Activated naive CD8-positive, alpha-beta T cell treated with anti-CD3 and anti-CD28 coated beads, Interleukin-2, amount 50 U/mL, for 24 hours (primary cell): ENCODE measurements around the gene ZNF687.
A peak's percentile ranks its signal among the peaks of the same experiment; 100 is the strongest.

Experiments
- ATAC-seq: fragments of 150-1000 bp; cut with Tn5 transposase; one replicate; pipeline ENCODE4 v1.10.0; 2021
- DNase-seq: peaks from one replicate; pipeline ENCODE4 v3.0.0; 2021
- H3K27ac Mint-ChIP-seq: one replicate; pipeline ENCODE4 v1.8.0; 2021; ENCODE audit warnings: mild to moderate bottlenecking, mixed read lengths
- H3K27me3 Mint-ChIP-seq: one replicate; pipeline ENCODE4 v1.8.0; 2021; ENCODE audit warnings: mixed read lengths
- H3K36me3 Mint-ChIP-seq: one replicate; pipeline ENCODE4 v1.8.0; 2021; ENCODE audit warnings: low read depth, mixed read lengths
- H3K4me1 Mint-ChIP-seq: one replicate; pipeline ENCODE4 v1.8.0; 2021; ENCODE audit warnings: mixed read lengths
- H3K4me3 Mint-ChIP-seq: one replicate; pipeline ENCODE4 v1.8.0; 2021; ENCODE audit warnings: mild to moderate bottlenecking, moderate library complexity, mixed read lengths
- H3K9me3 Mint-ChIP-seq: one replicate; pipeline ENCODE4 v1.8.0; 2021; ENCODE audit warnings: mixed read lengths

ZNF687 gene

DNA sequence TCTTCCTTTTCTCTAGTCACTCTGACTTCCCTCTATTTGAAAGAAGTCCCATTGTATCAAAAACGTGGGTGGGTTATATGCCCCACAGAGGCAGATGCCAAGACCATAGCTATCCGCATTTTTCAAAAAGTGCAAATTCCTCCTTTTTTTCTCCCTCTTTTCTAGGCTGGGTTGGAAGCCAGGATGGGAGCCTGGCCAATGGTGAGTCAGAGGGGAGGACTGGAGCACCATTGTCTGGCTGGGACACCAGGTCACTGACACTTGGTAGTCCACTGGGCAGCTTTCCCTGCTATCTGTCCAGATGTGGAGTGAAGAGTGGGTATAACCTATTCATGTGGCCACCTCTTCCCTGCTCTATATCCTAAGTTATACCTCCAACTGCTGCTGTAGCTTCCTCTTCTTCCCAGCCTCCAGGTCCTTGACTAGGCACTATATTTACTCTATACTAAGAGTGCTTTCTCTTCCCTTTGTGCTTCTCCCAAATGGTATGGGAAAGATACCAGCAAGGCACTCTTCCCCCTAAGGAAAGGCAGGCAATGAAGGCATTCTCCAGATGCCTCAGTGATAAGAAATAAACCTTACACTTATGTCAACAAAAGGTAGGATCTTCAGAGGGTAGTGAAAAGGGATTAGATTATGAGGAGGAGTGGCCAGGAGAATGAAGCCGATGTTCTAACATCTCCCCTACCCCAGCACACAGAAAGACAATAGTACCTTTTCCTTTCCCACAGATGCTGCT is 32.2 kb downstream of the ZNF687 start:
- ATAC-seq, result no peak
- peaks cover 33% of the 10 kb centered on the region for H3K36me3 Mint-ChIP-seq
- H3K9me3 Mint-ChIP-seq, result no peaks in the 10 kb centered on the region
- no peak overlapping the region for H3K27ac Mint-ChIP-seq
- H3K4me3 Mint-ChIP-seq, result no peak overlapping the region
- DNase-seq, result no peak
- H3K27me3 Mint-ChIP-seq, result no peaks in the 10 kb centered on the region
- peaks cover 32% of the 10 kb centered on the region for H3K4me1 Mint-ChIP-seq

DNA sequence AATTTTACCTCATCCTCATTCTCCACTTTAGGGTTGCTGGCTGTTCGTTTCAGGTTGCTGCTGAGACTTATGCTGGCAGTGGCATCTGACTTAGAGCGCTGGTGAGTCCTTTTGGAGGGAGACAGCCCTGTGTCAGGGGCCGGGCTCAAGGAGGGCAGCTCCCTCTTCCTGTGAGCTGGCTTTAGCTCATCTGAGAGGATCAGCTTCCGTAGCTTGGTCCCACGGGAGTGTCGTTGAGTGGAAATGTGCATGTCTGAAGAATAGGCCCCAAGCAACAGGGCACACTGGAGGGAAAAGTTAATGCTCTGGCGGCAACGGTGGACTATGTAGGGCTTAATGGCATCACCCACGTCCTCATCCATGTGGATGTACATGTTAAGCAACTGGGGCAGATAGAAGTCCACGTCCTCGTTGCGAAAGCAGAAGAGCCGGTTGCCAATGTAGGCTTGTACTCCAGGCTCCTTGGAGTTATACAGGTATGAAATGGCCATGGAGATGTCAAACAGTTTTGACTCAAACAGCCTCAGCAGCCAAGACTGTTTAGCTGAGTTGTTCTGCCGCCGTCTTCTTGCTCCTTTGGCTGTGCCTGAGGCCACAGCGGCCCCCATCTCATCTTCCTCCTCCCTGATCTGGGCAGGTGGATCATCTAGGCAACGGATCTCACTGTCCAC is 33.6 kb downstream of the ZNF687 start:
- ATAC-seq, result no peak
- Mint-ChIP-seq H3K27me3 (no peaks in the 10 kb centered on the region), H3K4me1 (peaks cover 33% of the 10 kb centered on the region), H3K4me3 (no peak overlapping the region), H3K36me3 (peaks cover 38% of the 10 kb centered on the region), H3K9me3 (no peaks in the 10 kb centered on the region), H3K27ac (no peak overlapping the region)
- no peak for DNase-seq

DNA sequence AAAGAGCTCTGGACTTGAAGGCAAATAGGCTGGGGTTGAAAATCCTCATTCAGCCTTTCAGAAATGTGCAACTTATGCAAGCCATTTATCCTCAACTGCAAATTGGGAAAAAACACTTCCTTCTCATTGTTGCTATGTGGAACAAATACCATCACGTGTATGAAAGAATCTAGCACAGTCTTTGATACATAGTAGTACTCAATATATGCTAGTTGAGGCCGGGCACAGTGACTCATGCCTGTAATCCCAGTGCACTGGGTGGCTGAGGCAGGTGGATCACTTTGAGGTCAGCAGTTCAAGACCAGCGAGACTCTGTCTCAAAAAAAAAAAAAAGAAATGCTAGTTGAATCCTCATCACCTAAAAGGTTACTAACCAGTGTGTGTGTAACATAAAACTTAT is 36.9 kb downstream of the ZNF687 start:
- Mint-ChIP-seq H3K27ac (peak overlapping the region; percentile 54), H3K4me1 (peaks cover 16% of the 10 kb centered on the region), H3K27me3 (no peaks in the 10 kb centered on the region), H3K9me3 (no peaks in the 10 kb centered on the region), H3K4me3 (no peak overlapping the region), H3K36me3 (peaks cover 40% of the 10 kb centered on the region)
- ATAC-seq, result no peak
- DNase-seq, result no peak

DNA sequence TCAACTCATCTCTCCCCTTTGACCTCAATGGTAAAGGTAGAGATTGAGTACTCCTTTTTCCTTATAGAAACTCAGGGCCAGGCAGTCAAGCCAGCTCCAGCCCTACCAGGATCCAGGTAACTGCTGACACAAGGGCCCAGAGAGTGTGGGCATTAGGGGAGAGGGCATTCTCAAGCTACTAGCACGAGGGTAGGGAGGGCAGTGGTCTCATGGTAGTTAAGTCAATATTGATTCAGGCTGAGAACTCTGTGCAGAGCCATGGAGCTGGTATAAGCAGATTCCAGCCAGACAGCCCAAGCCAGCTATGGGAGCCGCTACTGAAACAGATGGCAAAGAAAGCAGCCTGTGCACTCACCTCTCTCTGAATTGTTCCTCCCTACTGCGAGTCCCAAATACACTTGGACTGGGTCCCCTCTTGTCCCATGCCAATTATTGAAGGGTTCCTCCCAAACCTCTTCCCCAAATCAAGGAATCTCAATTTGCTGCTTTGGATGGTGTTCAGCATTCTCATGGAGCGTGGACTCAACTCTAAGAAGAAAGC is 42.4 kb downstream of the ZNF687 start:
- Mint-ChIP-seq H3K9me3 (no peaks in the 10 kb centered on the region), H3K27me3 (no peaks in the 10 kb centered on the region), H3K36me3 (peaks cover 20% of the 10 kb centered on the region), H3K4me1 (peaks cover 49% of the 10 kb centered on the region), H3K27ac (no peak overlapping the region), H3K4me3 (no peak overlapping the region)
- no peak for DNase-seq
- no peak for ATAC-seq

DNA sequence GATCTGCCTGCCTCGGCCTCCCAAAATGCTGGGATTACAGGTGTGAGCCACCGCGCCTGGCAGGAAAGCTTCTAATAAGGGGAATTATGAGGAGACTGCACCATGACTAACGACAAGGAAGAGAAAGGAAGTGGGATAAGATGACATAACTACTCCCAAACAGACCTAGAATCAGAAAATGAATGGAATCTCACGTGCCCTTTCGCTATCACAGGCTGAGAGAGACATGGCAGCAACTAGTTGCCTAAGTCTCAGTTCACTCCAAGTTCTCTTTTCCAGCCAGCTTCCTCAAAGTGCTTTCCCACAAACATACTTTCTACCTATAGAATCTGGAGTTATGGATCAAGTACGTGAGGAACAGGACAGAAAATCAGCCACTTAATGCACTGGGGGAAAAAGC is 43.1 kb downstream of the ZNF687 start:
- DNase-seq, result no peak
- peaks cover 18% of the 10 kb centered on the region for H3K36me3 Mint-ChIP-seq
- H3K27ac Mint-ChIP-seq, result peak overlapping the region; percentile 97
- peaks cover 49% of the 10 kb centered on the region for H3K4me1 Mint-ChIP-seq
- H3K9me3 Mint-ChIP-seq, result no peaks in the 10 kb centered on the region
- H3K27me3 Mint-ChIP-seq, result no peaks in the 10 kb centered on the region
- H3K4me3 Mint-ChIP-seq, result peak overlapping the region; percentile 93
- ATAC-seq, result no peak

DNA sequence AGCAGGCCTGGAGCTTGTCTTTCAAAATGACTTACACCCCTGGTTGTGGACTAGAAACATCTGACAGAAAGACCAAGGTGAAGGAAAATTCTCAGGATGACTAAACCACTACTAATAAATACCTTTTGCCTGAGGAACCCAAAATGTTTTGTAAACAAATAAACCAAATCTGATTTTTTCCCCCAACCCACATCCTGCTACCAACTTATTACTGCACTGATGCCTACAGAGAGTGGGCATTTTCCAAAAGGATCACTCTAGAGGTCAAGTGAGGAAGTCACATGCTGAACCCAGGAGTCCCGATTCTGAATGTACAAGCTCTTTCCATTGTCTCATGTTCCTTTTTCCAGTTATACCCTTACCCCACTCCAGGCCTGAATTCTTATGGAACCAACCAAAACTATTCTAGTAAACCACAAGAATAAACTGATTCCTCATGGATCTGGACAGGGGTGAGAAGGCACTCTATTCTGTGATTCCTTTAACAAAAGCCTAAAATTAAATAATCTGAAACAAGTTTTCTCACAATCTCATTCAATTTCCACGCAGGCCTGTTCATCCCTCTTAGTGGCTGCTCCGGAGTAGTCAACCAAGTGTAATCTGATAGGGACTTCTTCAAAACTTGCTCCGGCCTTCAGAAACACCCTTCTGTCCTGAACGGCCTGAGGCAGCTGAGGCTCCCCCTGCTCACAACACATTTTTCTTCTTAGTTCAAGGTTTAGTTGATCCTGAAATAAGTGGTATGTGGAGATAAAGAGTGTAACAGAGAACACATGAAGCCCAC is 43.7 kb downstream of the ZNF687 start:
- Mint-ChIP-seq H3K9me3 (no peaks in the 10 kb centered on the region), H3K4me3 (peak overlapping the region; percentile 93), H3K27me3 (no peaks in the 10 kb centered on the region), H3K27ac (peak overlapping the region; percentile 97), H3K4me1 (peaks cover 47% of the 10 kb centered on the region), H3K36me3 (peaks cover 15% of the 10 kb centered on the region)
- DNase-seq (no peak), ATAC-seq (no peak)

DNA sequence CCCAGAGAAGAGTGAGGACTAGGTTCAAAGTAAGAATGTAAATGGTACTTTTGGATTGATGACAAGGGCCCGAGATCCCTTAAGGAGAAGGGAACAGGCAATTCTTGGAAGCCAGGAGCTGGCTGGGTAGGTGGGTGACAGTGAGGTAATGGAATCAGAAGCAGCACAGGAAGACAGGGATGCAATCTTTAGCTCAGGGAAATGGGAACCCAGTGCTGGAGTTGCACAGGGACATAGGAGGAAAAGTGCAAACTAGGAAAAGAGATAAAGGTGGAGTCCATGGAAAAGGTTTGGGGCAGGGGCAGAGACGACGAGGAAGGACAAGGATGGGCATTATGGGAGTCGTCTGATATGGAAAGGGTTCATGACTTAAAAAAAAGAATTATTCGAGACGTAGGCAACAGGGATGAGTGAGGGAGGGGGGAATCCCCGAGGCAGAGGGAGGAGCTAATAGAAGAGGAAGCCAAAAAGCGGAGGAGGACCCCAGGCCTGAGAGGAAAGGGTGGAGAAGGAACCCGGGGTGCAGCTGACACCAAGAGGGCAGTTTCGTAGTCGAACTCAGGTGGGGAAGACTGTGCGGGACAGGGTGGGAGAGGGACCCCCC is 44.6 kb downstream of the ZNF687 start:
- DNase-seq (peak; percentile 63), ATAC-seq (peak; percentile 75)
- Mint-ChIP-seq H3K9me3 (no peaks in the 10 kb centered on the region), H3K27me3 (no peaks in the 10 kb centered on the region), H3K4me3 (peak overlapping the region; percentile 93), H3K36me3 (peaks cover 15% of the 10 kb centered on the region), H3K4me1 (peaks cover 44% of the 10 kb centered on the region), H3K27ac (peak overlapping the region; percentile 97)

DNA sequence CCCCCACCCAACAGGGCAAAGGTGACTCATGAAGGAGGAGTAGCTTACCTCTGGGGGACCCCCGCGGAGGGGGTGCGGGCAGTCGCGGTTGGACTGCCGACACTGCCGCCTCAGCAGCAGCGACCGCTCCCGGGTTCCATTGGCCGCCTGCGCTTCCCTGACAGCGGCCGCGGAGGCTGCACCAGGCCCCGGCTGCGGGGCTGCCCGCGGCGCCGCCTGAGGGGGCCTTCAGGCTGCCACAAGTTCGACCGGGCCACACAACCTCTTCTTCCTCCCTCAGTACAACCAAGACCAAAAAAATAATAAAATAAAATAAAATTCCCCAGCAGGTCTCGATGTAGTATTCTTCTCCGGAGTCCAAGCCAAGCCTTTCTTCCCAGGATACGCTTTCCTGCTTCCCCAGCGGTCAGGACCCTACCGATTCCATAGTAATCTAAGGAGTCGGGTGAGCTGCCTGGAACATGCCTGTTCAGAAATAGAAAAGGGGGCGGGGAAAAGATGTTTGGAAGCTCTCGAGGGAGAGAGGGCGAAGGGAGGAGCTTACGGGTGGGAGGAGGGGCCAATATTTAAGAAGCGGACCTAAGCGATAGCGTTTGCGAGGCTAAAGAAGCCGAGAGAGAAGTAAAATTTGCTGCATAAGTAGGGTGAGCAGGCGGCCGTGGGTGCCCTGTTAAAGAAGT is 45.3 kb downstream of the ZNF687 start, which contains the start of gene PI4KB:
TSS of gene PI4KB (minus strand) at position 194 of the 680 bp plus-strand sequence. CDS start 10,935 bp downstream, outside the sequence.
- peaks cover 10% of the 10 kb centered on the region for H3K36me3 Mint-ChIP-seq
- no peaks in the 10 kb centered on the region for H3K27me3 Mint-ChIP-seq
- H3K9me3 Mint-ChIP-seq, result no peaks in the 10 kb centered on the region
- peaks cover 40% of the 10 kb centered on the region for H3K4me1 Mint-ChIP-seq
- ATAC-seq (peak; percentile 94), DNase-seq (peak; percentile 86)
- peak within 1 kb of the TSS; percentile 93 for H3K4me3 Mint-ChIP-seq
- peak within 1 kb of the TSS; percentile 97 for H3K27ac Mint-ChIP-seq

DNA sequence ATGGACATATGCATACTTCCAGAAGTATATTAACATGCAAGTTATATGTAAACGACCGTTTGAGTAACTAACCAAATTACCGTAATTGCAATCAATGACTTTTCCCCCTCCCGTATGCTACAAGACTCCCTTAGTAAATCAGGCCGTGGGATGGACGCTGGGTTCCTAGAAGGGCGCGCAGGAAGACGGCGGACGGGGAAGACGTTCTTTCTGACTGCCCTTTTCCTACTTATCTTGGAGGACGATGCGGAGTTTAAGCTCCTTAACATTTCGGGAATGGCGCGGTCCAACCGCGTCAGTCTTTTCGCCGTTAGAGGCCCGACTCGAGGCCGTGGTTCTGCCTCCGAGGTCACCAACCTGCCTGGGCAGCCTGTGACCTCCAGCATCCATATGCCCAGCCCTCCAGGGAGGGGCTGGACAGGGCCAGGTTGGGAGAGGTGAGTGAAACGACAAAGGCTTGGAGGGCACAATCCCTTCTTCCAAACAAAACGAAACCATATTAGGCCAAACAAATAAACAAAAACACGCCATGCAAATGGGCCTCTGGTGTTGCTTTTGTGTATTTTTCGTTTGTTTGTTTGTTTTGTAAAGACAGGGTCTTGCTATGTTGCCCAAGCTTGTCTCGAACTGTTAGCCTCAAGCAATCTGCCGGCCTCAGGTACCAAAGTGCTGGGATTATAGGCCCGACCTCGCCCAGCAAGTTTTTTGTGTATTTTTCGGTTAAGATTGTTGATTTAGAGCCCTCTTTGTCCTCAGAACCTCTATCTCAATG is 46.0 kb downstream of the ZNF687 start:
- peaks cover 36% of the 10 kb centered on the region for H3K4me1 Mint-ChIP-seq
- DNase-seq, result peak; percentile 12
- peak overlapping the region; percentile 97 for H3K27ac Mint-ChIP-seq
- H3K36me3 Mint-ChIP-seq, result peaks cover 9% of the 10 kb centered on the region
- H3K4me3 Mint-ChIP-seq, result peak overlapping the region; percentile 93
- ATAC-seq, result peak; percentile 13
- H3K9me3 Mint-ChIP-seq, result no peaks in the 10 kb centered on the region
- no peaks in the 10 kb centered on the region for H3K27me3 Mint-ChIP-seq

DNA sequence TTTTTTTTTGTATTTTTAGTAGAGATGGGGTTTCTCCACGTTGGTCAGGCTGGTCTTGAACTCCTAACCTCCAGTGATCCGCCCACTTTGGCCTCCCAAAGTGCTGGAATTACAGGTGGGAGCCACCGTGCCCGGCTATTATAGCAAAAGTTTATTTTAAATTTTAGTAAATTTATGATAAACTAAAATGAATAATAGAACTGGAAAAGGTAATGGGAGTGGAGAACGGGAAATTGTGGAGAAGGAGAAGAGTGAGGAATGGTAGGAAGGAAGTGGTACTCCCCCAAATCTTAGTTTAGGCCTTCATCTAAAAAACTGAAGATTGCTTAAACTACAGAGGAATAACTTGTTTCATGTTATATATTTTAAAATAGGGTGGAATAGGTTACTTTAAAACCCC is 52.7 kb downstream of the ZNF687 start:
- Mint-ChIP-seq H3K4me3 (no peak overlapping the region), H3K9me3 (no peaks in the 10 kb centered on the region), H3K27me3 (no peaks in the 10 kb centered on the region), H3K36me3 (no peaks in the 10 kb centered on the region), H3K27ac (no peak overlapping the region), H3K4me1 (peaks cover 4% of the 10 kb centered on the region)
- no peak for ATAC-seq
- DNase-seq, result no peak

DNA sequence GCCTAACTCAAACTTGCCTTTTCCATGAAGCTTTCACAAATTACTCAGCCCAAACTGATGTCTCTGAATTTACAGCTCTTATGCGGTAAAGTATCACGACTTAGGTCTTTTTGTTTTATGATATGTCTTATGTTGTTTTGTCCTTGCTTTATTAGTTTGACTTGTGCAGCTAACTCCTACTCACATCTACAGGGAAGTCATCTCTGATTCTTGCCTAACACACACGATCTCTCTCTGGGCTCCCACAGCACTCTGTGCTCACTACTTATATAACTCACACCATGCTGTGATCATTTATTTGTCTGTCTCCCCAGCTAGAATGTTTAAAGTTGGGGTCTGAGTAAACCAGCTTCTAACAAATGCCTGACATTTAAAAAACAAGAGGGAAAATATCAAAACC is 54.5 kb downstream of the ZNF687 start:
- Mint-ChIP-seq H3K27ac (peak overlapping the region; percentile 7), H3K4me3 (no peak overlapping the region), H3K9me3 (no peaks in the 10 kb centered on the region), H3K27me3 (no peaks in the 10 kb centered on the region), H3K36me3 (no peaks in the 10 kb centered on the region), H3K4me1 (peaks cover 11% of the 10 kb centered on the region)
- DNase-seq, result no peak
- ATAC-seq, result no peak

DNA sequence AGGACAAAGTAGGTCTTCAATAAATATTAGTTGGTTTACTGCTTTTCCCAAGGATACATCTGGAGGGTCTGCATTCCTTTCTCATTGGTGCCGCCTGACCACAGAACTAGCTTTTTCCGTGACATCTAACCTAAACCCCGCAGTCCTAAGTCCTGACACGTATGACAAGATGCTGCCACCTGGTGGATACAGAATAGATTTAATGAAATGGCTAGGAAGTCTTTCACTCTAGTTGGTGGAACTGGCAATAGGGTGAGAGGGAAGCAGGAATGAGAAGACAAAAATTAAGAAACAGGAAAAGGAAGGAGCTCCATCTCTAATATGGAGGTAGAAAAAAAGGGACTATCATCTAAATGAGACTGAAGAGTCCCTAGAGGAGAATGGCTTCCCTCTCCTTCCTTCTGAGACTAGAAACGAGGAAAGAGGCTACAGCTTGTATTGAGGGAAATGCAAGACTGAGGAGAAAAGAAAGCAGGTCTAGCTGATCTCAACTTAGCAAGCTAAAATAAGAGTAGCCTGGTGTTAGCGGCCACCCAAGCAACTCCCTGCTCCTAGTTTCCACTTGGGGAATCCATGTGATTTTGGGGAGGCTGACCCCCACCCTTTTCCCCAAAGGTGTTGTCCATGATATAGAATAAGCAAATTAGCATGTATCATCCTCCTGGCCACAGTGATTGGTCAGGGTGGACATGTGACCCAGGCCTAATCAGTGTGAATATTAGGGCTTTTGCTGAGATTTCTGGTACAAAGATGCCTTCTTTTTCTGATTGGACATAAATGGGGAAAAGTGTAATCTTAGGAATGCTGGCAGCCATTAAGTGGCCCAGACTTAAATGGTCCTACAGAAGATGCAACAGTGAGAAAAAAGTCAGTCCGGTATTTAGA is 59.0 kb downstream of the ZNF687 start:
- peaks cover 13% of the 10 kb centered on the region for H3K36me3 Mint-ChIP-seq

More for the DNA sequence above, 59.0 kb downstream of the ZNF687 start:
- peaks cover 30% of the 10 kb centered on the region for H3K4me1 Mint-ChIP-seq
- H3K4me3 Mint-ChIP-seq, result no peak overlapping the region
- H3K9me3 Mint-ChIP-seq, result no peaks in the 10 kb centered on the region
- H3K27me3 Mint-ChIP-seq, result no peaks in the 10 kb centered on the region
- H3K27ac Mint-ChIP-seq, result peak overlapping the region; percentile 56
- peak; percentile 56 for DNase-seq
- ATAC-seq, result peak; percentile 82
